Astrocyte (in vitro differentiated cells and primary cell): Measurements from ENCODE around the gene NELFB. TPM values are rescaled to one million over a fixed set of nuclear protein-coding genes. Genes with fewer than 3 reads are reported as not detected.

Experiments
- DNase-seq: peaks from one replicate; pipeline ENCODE4 v3.0.0-alpha.2; 2010; ENCODE audit warnings: low read depth
- FAIRE-seq: peaks from 2 replicates; lab custom pipeline; 2011; peaks lifted over from hg19 to GRCh38; lab: Jason Lieb, UNC
- H2AFZ ChIP-seq: 2 replicates; pipeline ENCODE4 v1.6.0; 2012; ENCODE audit warnings: low read depth, low read length, inconsistent platforms
- H3K27ac ChIP-seq: 2 replicates; pipeline ENCODE4 v1.5.1; 2011; ENCODE audit warnings: low read depth, low read length, inconsistent platforms
- H3K27me3 ChIP-seq: 2 replicates; pipeline ENCODE4 v1.6.0; 2011; ENCODE audit warnings: low read length, inconsistent platforms; ENCODE audit not compliant: insufficient read depth
- H3K36me3 ChIP-seq: 2 replicates; pipeline ENCODE4 v1.5.1; 2011; ENCODE audit warnings: low read length, inconsistent platforms; ENCODE audit not compliant: insufficient read depth
- H3K4me1 ChIP-seq: 2 replicates; pipeline ENCODE4 v1.5.1; 2011; ENCODE audit warnings: low read length, inconsistent platforms; ENCODE audit not compliant: insufficient read depth
- H3K4me2 ChIP-seq: 2 replicates; pipeline ENCODE4 v1.6.0; 2012; ENCODE audit warnings: low read length, inconsistent platforms
- H3K4me3 ChIP-seq: 2 replicates; pipeline ENCODE4 v1.5.1; 2011; ENCODE audit warnings: low read depth, mild to moderate bottlenecking, low read length, inconsistent platforms; ENCODE audit not compliant: insufficient read depth
- H3K79me2 ChIP-seq: 2 replicates; pipeline ENCODE4 v1.6.0; 2012; ENCODE audit warnings: mild to moderate bottlenecking, low read length, inconsistent platforms; ENCODE audit not compliant: insufficient read depth
- H3K9ac ChIP-seq: 2 replicates; pipeline ENCODE4 v1.6.0; 2012; ENCODE audit warnings: mild to moderate bottlenecking, low read length, inconsistent platforms
- H3K9me3 ChIP-seq: 2 replicates; pipeline ENCODE4 v1.5.1; 2012; ENCODE audit warnings: low read depth, mild to moderate bottlenecking, low read length, inconsistent platforms; ENCODE audit not compliant: insufficient read depth
- H4K20me1 ChIP-seq: 2 replicates; pipeline ENCODE4 v1.6.0; 2012; ENCODE audit warnings: low read length, inconsistent platforms; ENCODE audit not compliant: insufficient read depth
- H3K27ac Mint-ChIP-seq: one replicate; pipeline ENCODE4 v1.8.0; 2021; ENCODE audit warnings: mild to moderate bottlenecking, mixed read lengths; ENCODE audit not compliant: unreplicated experiment
- H3K27me3 Mint-ChIP-seq: one replicate; pipeline ENCODE4 v1.8.0; 2021; ENCODE audit warnings: low read depth, mixed read lengths; ENCODE audit not compliant: unreplicated experiment
- H3K36me3 Mint-ChIP-seq: one replicate; pipeline ENCODE4 v1.8.0; 2021; ENCODE audit warnings: low read depth, mixed read lengths; ENCODE audit not compliant: unreplicated experiment
- H3K4me1 Mint-ChIP-seq: one replicate; pipeline ENCODE4 v1.8.0; 2021; ENCODE audit warnings: low read depth, mixed read lengths; ENCODE audit not compliant: unreplicated experiment
- H3K4me3 Mint-ChIP-seq: one replicate; pipeline ENCODE4 v1.8.0; 2021; ENCODE audit warnings: mild to moderate bottlenecking, moderate library complexity, mixed read lengths; ENCODE audit not compliant: unreplicated experiment
- H3K9me3 Mint-ChIP-seq: one replicate; pipeline ENCODE4 v1.8.0; 2021; ENCODE audit warnings: mild to moderate bottlenecking, mixed read lengths; ENCODE audit not compliant: unreplicated experiment
- EZH2 ChIP-seq: IDR thresholded peaks from 2 replicates; pipeline ENCODE4 v1.6.1; 2012; ENCODE audit warnings: mild to moderate bottlenecking, low read length, inconsistent platforms; ENCODE audit not compliant: insufficient read depth
- total RNA-seq: library from RNA; stranded (reverse); gene quantifications from 2 replicates; pipeline ENCODE4 v1.2.1, GENCODE V29; 2021
- TF ChIP-seq, protein P1 (sequence below): IDR thresholded peaks from 2 replicates; pipeline ENCODE4 v1.5.1; 2011; ENCODE audit warnings: low read depth, mild to moderate bottlenecking, inconsistent platforms, low read length, moderate library complexity; ENCODE audit not compliant: insufficient read depth

The NELFB gene
- total RNA-seq, 1 donor from 2014 or later, result 48.9 TPM

GRCh38 chr9:137234055-137234697, 21.0 kb upstream of the NELFB start:
- H3K27me3 Mint-ChIP-seq, result no peaks in the 10 kb centered on the region
- H3K4me2 ChIP-seq, result no peak overlapping the region
- FAIRE-seq, result no peak

DNA sequence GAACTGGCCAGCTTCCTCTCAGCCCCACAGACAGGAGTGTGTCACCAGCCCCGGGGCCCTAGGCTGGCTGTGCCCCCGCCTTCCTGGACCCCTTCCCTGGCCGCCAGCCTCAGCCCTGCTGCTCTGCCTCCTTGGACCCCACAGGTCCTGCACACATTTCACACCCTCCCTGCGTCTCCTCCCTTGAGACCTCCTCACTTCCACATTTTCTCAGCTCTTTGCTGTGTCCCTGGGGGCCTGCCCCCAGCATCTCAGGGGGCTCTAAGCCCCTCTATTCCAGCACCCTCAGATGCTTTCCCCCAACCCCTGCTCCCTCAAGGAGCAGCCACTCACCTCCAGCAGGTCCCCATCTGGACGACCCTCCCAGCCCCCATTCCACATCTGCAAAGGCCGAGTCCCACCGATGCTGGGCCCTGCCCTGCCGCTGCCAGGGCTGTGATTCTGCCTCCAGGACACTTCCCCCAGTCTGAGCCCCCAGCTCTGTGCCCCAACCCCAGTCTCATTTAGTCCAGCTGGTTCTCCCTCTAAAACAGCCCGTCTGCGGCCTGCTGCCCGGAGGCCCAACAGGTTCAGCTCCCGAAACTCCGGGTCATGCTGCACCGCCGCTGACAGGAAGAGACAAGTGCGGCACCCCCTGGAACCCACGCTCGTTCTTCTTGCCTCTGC, 20.2 kb upstream of the NELFB start:
- peaks cover under 1% of the 10 kb centered on the region for H3K4me1 ChIP-seq
- peaks cover 17% of the 10 kb centered on the region for H3K79me2 ChIP-seq
- no peak overlapping the region for H3K27ac ChIP-seq
- H3K36me3 ChIP-seq, result no peaks in the 10 kb centered on the region
- H3K9me3 Mint-ChIP-seq, result no peaks in the 10 kb centered on the region
- H3K9me3 ChIP-seq, result no peaks in the 10 kb centered on the region
- H4K20me1 ChIP-seq, result peaks cover 24% of the 10 kb centered on the region
- peak overlapping the region; percentile 77 for H3K27ac Mint-ChIP-seq
- no peak overlapping the region for H2AFZ ChIP-seq
- FAIRE-seq, result no peak
- TF ChIP-seq EZH2, result no peak
- TF ChIP-seq, protein P1, sequence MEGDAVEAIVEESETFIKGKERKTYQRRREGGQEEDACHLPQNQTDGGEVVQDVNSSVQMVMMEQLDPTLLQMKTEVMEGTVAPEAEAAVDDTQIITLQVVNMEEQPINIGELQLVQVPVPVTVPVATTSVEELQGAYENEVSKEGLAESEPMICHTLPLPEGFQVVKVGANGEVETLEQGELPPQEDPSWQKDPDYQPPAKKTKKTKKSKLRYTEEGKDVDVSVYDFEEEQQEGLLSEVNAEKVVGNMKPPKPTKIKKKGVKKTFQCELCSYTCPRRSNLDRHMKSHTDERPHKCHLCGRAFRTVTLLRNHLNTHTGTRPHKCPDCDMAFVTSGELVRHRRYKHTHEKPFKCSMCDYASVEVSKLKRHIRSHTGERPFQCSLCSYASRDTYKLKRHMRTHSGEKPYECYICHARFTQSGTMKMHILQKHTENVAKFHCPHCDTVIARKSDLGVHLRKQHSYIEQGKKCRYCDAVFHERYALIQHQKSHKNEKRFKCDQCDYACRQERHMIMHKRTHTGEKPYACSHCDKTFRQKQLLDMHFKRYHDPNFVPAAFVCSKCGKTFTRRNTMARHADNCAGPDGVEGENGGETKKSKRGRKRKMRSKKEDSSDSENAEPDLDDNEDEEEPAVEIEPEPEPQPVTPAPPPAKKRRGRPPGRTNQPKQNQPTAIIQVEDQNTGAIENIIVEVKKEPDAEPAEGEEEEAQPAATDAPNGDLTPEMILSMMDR, result no peak
- H3K9ac ChIP-seq, result no peak overlapping the region
- H3K4me2 ChIP-seq, result no peak overlapping the region
- peaks cover 1% of the 10 kb centered on the region for H3K4me1 Mint-ChIP-seq
- no peak for DNase-seq
- H3K27me3 Mint-ChIP-seq, result no peaks in the 10 kb centered on the region
- H3K4me3 ChIP-seq, result no peak overlapping the region
- H3K4me3 Mint-ChIP-seq, result peak overlapping the region; percentile 27
- H3K36me3 Mint-ChIP-seq, result no peaks in the 10 kb centered on the region
- no peaks in the 10 kb centered on the region for H3K27me3 ChIP-seq

More at GRCh38 chr9:137234055-137234697, 21.0 kb upstream of the NELFB start:
- Histone ChIP-seq H3K27me3 (no peaks in the 10 kb centered on the region), H3K4me1 (no peaks in the 10 kb centered on the region), H3K4me3 (no peak overlapping the region), H3K36me3 (no peaks in the 10 kb centered on the region), H3K79me2 (peaks cover 14% of the 10 kb centered on the region), H4K20me1 (peaks cover 24% of the 10 kb centered on the region), H3K9me3 (no peaks in the 10 kb centered on the region), H2AFZ (no peak overlapping the region), H3K9ac (no peak overlapping the region), H3K27ac (no peak overlapping the region)
- no peaks in the 10 kb centered on the region for H3K9me3 Mint-ChIP-seq
- no peak for DNase-seq
- no peaks in the 10 kb centered on the region for H3K36me3 Mint-ChIP-seq
- H3K4me3 Mint-ChIP-seq, result no peak overlapping the region
- H3K4me1 Mint-ChIP-seq, result peaks cover 1% of the 10 kb centered on the region
- no peak overlapping the region for H3K27ac Mint-ChIP-seq
- TF ChIP-seq, protein P1, result no peak
